ENCODE results near the gene TBCK. TPM values are rescaled to one million over a fixed set of nuclear protein-coding genes. Genes with fewer than 3 reads are reported as not detected.

The TBCK gene
- total RNA-seq, 1 experiment from 2014 or later, result 14.4 TPM

GRCh38 chr4:105992641-105993305 is 323.2 kb downstream of the TBCK start:
- DNase-seq (ENCODE audit: low spot score), result no peak

GRCh38 chr4:105991726-105992125 is 324.3 kb downstream of the TBCK start:
- DNase-seq (ENCODE audit: low spot score), result no peak

Other genes with a start within 250 kb of the TBCK start
- 46.5 and 50.0 TPM in 2 replicates for gene AIMP1, start 341 bp upstream of the TBCK start, total RNA-seq (2014; rRNA removed; shearing (Covaris generic))
- gene GIMD1, start 52.6 kb upstream of the TBCK start, total RNA-seq (2014; rRNA removed; shearing (Covaris generic)), result not detected in 2 replicates